Measurements from ENCODE around the gene RFC4.

RFC4 gene

DNA sequence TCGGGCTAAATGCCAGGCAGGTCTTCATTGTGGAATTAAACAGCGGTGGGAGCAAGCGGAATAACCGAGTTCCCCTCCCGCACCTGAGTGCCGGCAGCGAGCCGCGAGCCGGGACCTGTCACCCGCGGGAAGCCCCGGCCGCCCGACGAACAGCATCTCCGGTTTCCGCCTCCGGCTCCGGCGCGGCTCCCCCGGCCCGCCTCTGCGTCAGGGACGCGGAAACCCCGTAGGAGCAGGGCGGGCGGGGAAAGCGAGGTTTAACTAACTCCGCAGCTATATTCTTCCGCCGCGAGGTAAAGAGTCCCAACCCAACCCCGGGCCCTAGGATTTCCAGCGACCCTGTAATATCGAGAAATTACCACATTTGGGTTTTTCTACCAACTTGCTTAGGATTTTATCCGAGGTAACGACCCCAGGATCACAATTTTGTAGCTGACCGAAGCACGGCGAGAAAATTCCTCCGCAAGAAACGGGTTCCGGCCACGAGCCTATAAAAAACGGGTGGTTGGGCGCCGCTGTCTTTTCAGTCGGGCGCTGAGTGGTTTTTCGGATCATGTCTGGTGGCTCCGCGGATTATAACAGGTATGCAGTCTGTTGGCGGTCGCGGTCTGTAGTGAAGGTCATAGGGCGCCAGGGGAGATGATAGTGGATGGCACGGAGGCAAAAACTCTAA is 23.1 kb downstream of the RFC4 start, which contains the start of gene EIF4A2 (continued):
- peak; percentile 68; the same call in 1 of the 2 replicates for TF ChIP-seq INSM2 (tag by site-specific recombination; IDR thresholded peaks at IDR 0.05)
- TF ChIP-seq MZF1 (tag by site-specific recombination; IDR thresholded peaks at IDR 0.05; ENCODE audit: borderline replicate concordance): 0 out of 2 replicates have a peak, but pooled peaks have one; percentile 10
- TF ChIP-seq BCL11B (tag by site-specific recombination; IDR thresholded peaks at IDR 0.05; ENCODE audit: low read depth): 0 out of 2 replicates have a peak, but pooled peaks have one; percentile 14
- TF ChIP-seq ZNF571 (tag by site-specific recombination; IDR thresholded peaks at IDR 0.05): no peak
- no peak for TF ChIP-seq ZNF280C (tag by site-specific recombination; IDR thresholded peaks at IDR 0.05)
- TF ChIP-seq ZNF114 (tag by site-specific recombination; IDR thresholded peaks at IDR 0.05): no peak
- TF ChIP-seq, protein P1, sequence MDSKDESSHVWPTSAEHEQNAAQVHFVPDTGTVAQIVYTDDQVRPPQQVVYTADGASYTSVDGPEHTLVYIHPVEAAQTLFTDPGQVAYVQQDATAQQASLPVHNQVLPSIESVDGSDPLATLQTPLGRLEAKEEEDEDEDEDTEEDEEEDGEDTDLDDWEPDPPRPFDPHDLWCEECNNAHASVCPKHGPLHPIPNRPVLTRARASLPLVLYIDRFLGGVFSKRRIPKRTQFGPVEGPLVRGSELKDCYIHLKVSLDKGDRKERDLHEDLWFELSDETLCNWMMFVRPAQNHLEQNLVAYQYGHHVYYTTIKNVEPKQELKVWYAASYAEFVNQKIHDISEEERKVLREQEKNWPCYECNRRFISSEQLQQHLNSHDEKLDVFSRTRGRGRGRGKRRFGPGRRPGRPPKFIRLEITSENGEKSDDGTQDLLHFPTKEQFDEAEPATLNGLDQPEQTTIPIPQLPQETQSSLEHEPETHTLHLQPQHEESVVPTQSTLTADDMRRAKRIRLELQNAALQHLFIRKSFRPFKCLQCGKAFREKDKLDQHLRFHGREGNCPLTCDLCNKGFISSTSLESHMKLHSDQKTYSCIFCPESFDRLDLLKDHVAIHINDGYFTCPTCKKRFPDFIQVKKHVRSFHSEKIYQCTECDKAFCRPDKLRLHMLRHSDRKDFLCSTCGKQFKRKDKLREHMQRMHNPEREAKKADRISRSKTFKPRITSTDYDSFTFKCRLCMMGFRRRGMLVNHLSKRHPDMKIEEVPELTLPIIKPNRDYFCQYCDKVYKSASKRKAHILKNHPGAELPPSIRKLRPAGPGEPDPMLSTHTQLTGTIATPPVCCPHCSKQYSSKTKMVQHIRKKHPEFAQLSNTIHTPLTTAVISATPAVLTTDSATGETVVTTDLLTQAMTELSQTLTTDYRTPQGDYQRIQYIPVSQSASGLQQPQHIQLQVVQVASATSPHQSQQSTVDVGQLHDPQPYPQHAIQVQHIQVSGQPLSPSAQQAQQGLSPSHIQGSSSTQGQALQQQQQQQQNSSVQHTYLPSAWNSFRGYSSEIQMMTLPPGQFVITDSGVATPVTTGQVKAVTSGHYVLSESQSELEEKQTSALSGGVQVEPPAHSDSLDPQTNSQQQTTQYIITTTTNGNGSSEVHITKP (tag by site-specific recombination; IDR thresholded peaks at IDR 0.05): peak; percentile 48; the same call in 1 of the 2 replicates
- peak; percentile 57; the same call in 1 of the 2 replicates for TF ChIP-seq TRIM28 (IDR thresholded peaks at IDR 0.05; ENCODE audit: borderline replicate concordance, low read length)
- no peak for TF ChIP-seq ZFP41 (tag by site-specific recombination; IDR thresholded peaks at IDR 0.05; ENCODE audit: borderline replicate concordance)
- TF ChIP-seq ZNF426 (tag by site-specific recombination; IDR thresholded peaks at IDR 0.05): no peak
- TF ChIP-seq, protein P2, sequence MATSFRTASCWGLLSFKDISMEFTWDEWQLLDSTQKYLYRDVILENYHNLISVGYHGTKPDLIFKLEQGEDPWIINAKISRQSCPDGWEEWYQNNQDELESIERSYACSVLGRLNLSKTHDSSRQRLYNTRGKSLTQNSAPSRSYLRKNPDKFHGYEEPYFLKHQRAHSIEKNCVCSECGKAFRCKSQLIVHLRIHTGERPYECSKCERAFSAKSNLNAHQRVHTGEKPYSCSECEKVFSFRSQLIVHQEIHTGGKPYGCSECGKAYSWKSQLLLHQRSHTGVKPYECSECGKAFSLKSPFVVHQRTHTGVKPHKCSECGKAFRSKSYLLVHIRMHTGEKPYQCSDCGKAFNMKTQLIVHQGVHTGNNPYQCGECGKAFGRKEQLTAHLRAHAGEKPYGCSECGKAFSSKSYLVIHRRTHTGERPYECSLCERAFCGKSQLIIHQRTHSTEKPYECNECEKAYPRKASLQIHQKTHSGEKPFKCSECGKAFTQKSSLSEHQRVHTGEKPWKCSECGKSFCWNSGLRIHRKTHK (tag by site-specific recombination; IDR thresholded peaks at IDR 0.05): no peak
- no peak for TF ChIP-seq BCL6B (tag by site-specific recombination; IDR thresholded peaks at IDR 0.05)
- peak; percentile 73 for TF ChIP-seq GLIS2 (tag by site-specific recombination; IDR thresholded peaks at IDR 0.05)
- TF ChIP-seq, protein P3, sequence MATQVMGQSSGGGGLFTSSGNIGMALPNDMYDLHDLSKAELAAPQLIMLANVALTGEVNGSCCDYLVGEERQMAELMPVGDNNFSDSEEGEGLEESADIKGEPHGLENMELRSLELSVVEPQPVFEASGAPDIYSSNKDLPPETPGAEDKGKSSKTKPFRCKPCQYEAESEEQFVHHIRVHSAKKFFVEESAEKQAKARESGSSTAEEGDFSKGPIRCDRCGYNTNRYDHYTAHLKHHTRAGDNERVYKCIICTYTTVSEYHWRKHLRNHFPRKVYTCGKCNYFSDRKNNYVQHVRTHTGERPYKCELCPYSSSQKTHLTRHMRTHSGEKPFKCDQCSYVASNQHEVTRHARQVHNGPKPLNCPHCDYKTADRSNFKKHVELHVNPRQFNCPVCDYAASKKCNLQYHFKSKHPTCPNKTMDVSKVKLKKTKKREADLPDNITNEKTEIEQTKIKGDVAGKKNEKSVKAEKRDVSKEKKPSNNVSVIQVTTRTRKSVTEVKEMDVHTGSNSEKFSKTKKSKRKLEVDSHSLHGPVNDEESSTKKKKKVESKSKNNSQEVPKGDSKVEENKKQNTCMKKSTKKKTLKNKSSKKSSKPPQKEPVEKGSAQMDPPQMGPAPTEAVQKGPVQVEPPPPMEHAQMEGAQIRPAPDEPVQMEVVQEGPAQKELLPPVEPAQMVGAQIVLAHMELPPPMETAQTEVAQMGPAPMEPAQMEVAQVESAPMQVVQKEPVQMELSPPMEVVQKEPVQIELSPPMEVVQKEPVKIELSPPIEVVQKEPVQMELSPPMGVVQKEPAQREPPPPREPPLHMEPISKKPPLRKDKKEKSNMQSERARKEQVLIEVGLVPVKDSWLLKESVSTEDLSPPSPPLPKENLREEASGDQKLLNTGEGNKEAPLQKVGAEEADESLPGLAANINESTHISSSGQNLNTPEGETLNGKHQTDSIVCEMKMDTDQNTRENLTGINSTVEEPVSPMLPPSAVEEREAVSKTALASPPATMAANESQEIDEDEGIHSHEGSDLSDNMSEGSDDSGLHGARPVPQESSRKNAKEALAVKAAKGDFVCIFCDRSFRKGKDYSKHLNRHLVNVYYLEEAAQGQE (tag by site-specific recombination; IDR thresholded peaks at IDR 0.05): no peak
- no peak for TF ChIP-seq ZNF16 (tag by site-specific recombination; IDR thresholded peaks at IDR 0.05; ENCODE audit: low read depth)
- TF ChIP-seq MYNN (tag by site-specific recombination; IDR thresholded peaks at IDR 0.05; ENCODE audit: borderline replicate concordance): no peak
- peak; percentile 62 for TF ChIP-seq PRDM1 (tag by site-specific recombination; IDR thresholded peaks at IDR 0.05)
- TF ChIP-seq ZNF140 (tag by site-specific recombination; IDR thresholded peaks at IDR 0.05): no peak
- peak; percentile 44; the same call in 1 of the 2 replicates for TF ChIP-seq ZBTB17 (tag by site-specific recombination; IDR thresholded peaks at IDR 0.05)
- TF ChIP-seq IKZF3 (tag by site-specific recombination; IDR thresholded peaks at IDR 0.05): peak; percentile 50; the same call in 1 of the 2 replicates

Measured in HEK293 (cell line).